HCT116 (cell line): ENCODE measurements around the gene GZMA. TPM values are rescaled to one million over a fixed set of nuclear protein-coding genes. Genes with fewer than 3 reads are reported as not detected.
"Not testable (repeated sequence)": the region's sequence is repeated elsewhere in the genome, so short reads cannot be mapped to it uniquely, and the experiment has no call there.

ENCODE experiments used
- ATAC-seq: fragments of 200-7000 bp; cut with Tn5 transposase; 2 replicates; pipeline ENCODE4 v1.9.1; 2020; ENCODE audit warnings: mild to moderate bottlenecking, moderate library complexity
- BruUV-seq: library from RNA; stranded (reverse); fragments of 400-500 nt; replicated peaks from 2 replicates; lab custom pipeline; 2021; lab: Mats Ljungman, UMichigan
- CTCF ChIA-PET: fragments of 300-600 bp; sonication (Branson Sonifier 250); formaldehyde crosslinking; loops from one replicate; lab custom pipeline; 2021; ENCODE audit warnings: antibody characterized with exemption; lab: Charles Lee
- POLR2A ChIA-PET: fragments of 300-600, 350-600 bp; sonication (Branson Sonifier 250); formaldehyde crosslinking; loops from one replicate; lab custom pipeline; 2021; ENCODE audit warnings: antibody characterized with exemption; lab: Charles Lee
- RAD21 ChIA-PET, 2 experiments: fragments of 300-600 bp; sonication (Branson Sonifier 250); formaldehyde crosslinking; loops; one replicate each; lab custom pipeline; 2023; ENCODE audit warnings: low total read pairs in 2 of 2; ENCODE audit not compliant: uncharacterized antibody in 2 of 2, unreplicated experiment in 2 of 2, low non-redundant PET in 1 of 2; lab: Charles Lee
- DNase-seq: peaks from one replicate; pipeline ENCODE4 v3.0.0-alpha.2; 2010; ENCODE audit warnings: low read depth, low spot score
- H2AFZ ChIP-seq: fragments of 200-600 bp; shearing (Covaris generic), sonication (generic); 2 replicates; pipeline ENCODE4 v1.6.1; 2017; ENCODE audit warnings: low read depth, mixed run types, mixed read lengths, antibody characterized with exemption, low read length; ENCODE audit not compliant: poor library complexity, severe bottlenecking
- H3K27ac ChIP-seq: 2 replicates; pipeline ENCODE4 v1.5.1; 2012; ENCODE audit warnings: low read depth, low read length
- H3K27me3 ChIP-seq: fragments of 200-600 bp; sonication (generic); 2 replicates; pipeline ENCODE4 v1.6.1; 2016; ENCODE audit warnings: mixed run types, low read length, mixed read lengths; ENCODE audit not compliant: insufficient read depth
- H3K36me3 ChIP-seq, 2 experiments: fragments of 200-500 bp in 1 of 2; fragments of 200-600 bp in 1 of 2; sonication (Bioruptor generic) in 1 of 2; sonication (generic) in 1 of 2; 2 replicates each; pipeline versions ENCODE4 v1.5.1 to v1.6.1; 2014 to 2016; ENCODE audit warnings: low read length in 2 of 2, inconsistent platforms in 1 of 2, mixed read lengths in 1 of 2, mixed run types in 1 of 2; ENCODE audit not compliant: insufficient read depth in 2 of 2, control insufficient read depth in 1 of 2
- H3K4me1 ChIP-seq, 2 experiments: fragments of 200-600 bp in 1 of 2; sonication (generic) in 1 of 2; 2 replicates each; pipeline versions ENCODE4 v1.5.1 to v1.6.1; 2012 to 2017; ENCODE audit warnings: low read length in 2 of 2, inconsistent platforms in 1 of 2, mild to moderate bottlenecking in 1 of 2, mixed read lengths in 1 of 2, mixed run types in 1 of 2, moderate library complexity in 1 of 2; ENCODE audit not compliant: insufficient read depth in 2 of 2, control insufficient read depth in 1 of 2
- H3K4me2 ChIP-seq: fragments of 200-600 bp; sonication (generic); 2 replicates; pipeline ENCODE4 v1.6.1; 2017; ENCODE audit warnings: mixed run types, low read length, mixed read lengths
- H3K4me3 ChIP-seq, 2 experiments: fragments of 200-600 bp in 1 of 2; sonication (generic) in 1 of 2; replicated peaks in 1 of 2; 2 replicates each; pipeline ENCODE4 v1.5.1; 2011 to 2016; ENCODE audit warnings: low read length in 2 of 2, control low read depth in 1 of 2, low read depth in 1 of 2, mild to moderate bottlenecking in 1 of 2, mixed read lengths in 1 of 2, mixed run types in 1 of 2
- H3K79me2 ChIP-seq: fragments of 200-600 bp; sonication (generic); 2 replicates; pipeline ENCODE4 v1.6.1; 2017; ENCODE audit warnings: mild to moderate bottlenecking, mixed run types, low read length, moderate library complexity, mixed read lengths; ENCODE audit not compliant: insufficient read depth
- H3K9ac ChIP-seq: fragments of 200-600 bp; sonication (generic); 2 replicates; pipeline ENCODE4 v1.6.1; 2016; ENCODE audit warnings: low read length, mixed read lengths
- H3K9me2 ChIP-seq: fragments of 200-600 bp; sonication (generic), shearing (Covaris generic); 2 replicates; pipeline ENCODE4 v1.6.1; 2017; ENCODE audit warnings: mixed run types, mild to moderate bottlenecking, moderate library complexity; ENCODE audit not compliant: insufficient read depth
- H3K9me3 ChIP-seq, 2 experiments: fragments of 200-500 bp in 1 of 2; fragments of 200-600 bp in 1 of 2; sonication (Bioruptor generic) in 1 of 2; sonication (generic) in 1 of 2; 2 replicates each; pipeline ENCODE4 v1.6.1; 2014 to 2017; ENCODE audit warnings: low read length in 2 of 2, mixed read lengths in 2 of 2, inconsistent platforms in 1 of 2, low read depth in 1 of 2, mild to moderate bottlenecking in 1 of 2, mixed run types in 1 of 2, moderate library complexity in 1 of 2; ENCODE audit not compliant: control insufficient read depth in 1 of 2, insufficient read depth in 1 of 2
- H4K20me1 ChIP-seq: fragments of 200-600 bp; sonication (generic), shearing (Covaris generic); 2 replicates; pipeline ENCODE4 v1.6.1; 2017; ENCODE audit warnings: mixed run types, mild to moderate bottlenecking, moderate library complexity; ENCODE audit not compliant: insufficient read depth
- CBX3 ChIP-seq: IDR thresholded peaks from 2 replicates; pipeline ENCODE4 v1.6.1; 2012; ENCODE audit warnings: low read depth
- CTCF ChIP-seq, 3 experiments: fragments of 200-600 bp in 1 of 3; sonication (generic) in 1 of 3; IDR thresholded peaks in 2 of 3; conservative IDR thresholded peaks in 1 of 3; 2 replicates each; pipeline ENCODE4 v1.5.1; 2012 to 2017; ENCODE audit warnings: low read depth in 2 of 3, low read length in 2 of 3, antibody characterized with exemption in 1 of 3, borderline replicate concordance in 1 of 3, control low read depth in 1 of 3, mild to moderate bottlenecking in 1 of 3, mixed read lengths in 1 of 3, mixed run types in 1 of 3, moderate library complexity in 1 of 3; ENCODE audit not compliant: insufficient read depth in 1 of 3
- ELF1 ChIP-seq: IDR thresholded peaks from 2 replicates; pipeline ENCODE4 v1.6.1; 2012; ENCODE audit warnings: low read depth, borderline replicate concordance
- EZH2phosphoT487 ChIP-seq: fragments of 200-600 bp; IDR thresholded peaks from 2 replicates; pipeline ENCODE4 v1.6.1; 2018; ENCODE audit warnings: antibody characterized with exemption, borderline replicate concordance
- RAD21 ChIP-seq: IDR thresholded peaks from 2 replicates; pipeline ENCODE4 v1.6.1; 2012; ENCODE audit warnings: low read depth, mild to moderate bottlenecking
- SIN3A ChIP-seq: IDR thresholded peaks from 2 replicates; pipeline ENCODE4 v1.6.1; 2012; ENCODE audit warnings: low read depth
- SRF ChIP-seq: IDR thresholded peaks from 2 replicates; pipeline ENCODE4 v1.6.1; 2012; ENCODE audit warnings: low read depth
- ZBTB33 ChIP-seq: IDR thresholded peaks from 2 replicates; pipeline ENCODE4 v1.6.1; 2011; ENCODE audit warnings: mild to moderate bottlenecking, low read length, moderate library complexity; ENCODE audit not compliant: insufficient replicate concordance; ENCODE audit errors: extremely low read depth
- ZNF274 ChIP-seq: fragments of 200-500 bp; sonication (Bioruptor generic); IDR thresholded peaks from 2 replicates; pipeline ENCODE4 v1.6.1; 2014; ENCODE audit warnings: mild to moderate bottlenecking, low read depth, low read length, inconsistent platforms
- intact Hi-C: fragments of 100-400 bp; cut with micrococcal nuclease; formaldehyde crosslinking; loops from 2 replicates; pipeline ENCODE4 v1.10.0; 2022
- total RNA-seq: library from RNA; stranded (reverse); gene quantifications from one replicate; pipeline ENCODE4 v1.2.1, GENCODE V29; 2021; ENCODE audit not compliant: unreplicated experiment
- TF ChIP-seq, protein P1 (sequence below): IDR thresholded peaks from 2 replicates; pipeline ENCODE4 v1.6.1; 2012

The GZMA gene
- total RNA-seq, 1 experiment from 2014 or later: not detected

GRCh38 chr5:55101148-55101547, 1.3 kb upstream of the GZMA start:
- H3K9ac ChIP-seq, RAD21 ChIA-PET, BruUV-seq, ATAC-seq, H3K4me3 ChIP-seq, POLR2A ChIA-PET, H3K4me1 ChIP-seq, H4K20me1 ChIP-seq, H3K4me2 ChIP-seq, H3K27ac ChIP-seq, CTCF ChIA-PET, H3K9me3 ChIP-seq, H3K79me2 ChIP-seq, intact Hi-C loops, H3K36me3 ChIP-seq, H3K9me2 ChIP-seq, H2AFZ ChIP-seq, DNase-seq: not testable (repeated sequence)
- peaks cover 18% of the 10 kb centered on the region; the same call in 1 of the 2 replicates for H3K27me3 ChIP-seq

- POLR2A ChIA-PET: no interaction called here
- Histone ChIP-seq H3K9me3 (no peaks in the 10 kb centered on the region), H3K27ac (no peak overlapping the region), H3K36me3 (no peaks in the 10 kb centered on the region), H2AFZ (no peak overlapping the region), H3K79me2 (no peaks in the 10 kb centered on the region), H4K20me1 (no peaks in the 10 kb centered on the region), H3K27me3 (peaks cover 14% of the 10 kb centered on the region; the same call in 1 of the 2 replicates), H3K9ac (no peak overlapping the region), H3K4me2 (no peak overlapping the region), H3K4me1 (no peaks in the 10 kb centered on the region), H3K4me3 (no peak overlapping the region), H3K9me2 (no peaks in the 10 kb centered on the region)
- RAD21 ChIA-PET: no interaction called here
- intact Hi-C loops: no loop called here
- TF ChIP-seq ZNF274: no peak
- no peak for TF ChIP-seq CTCF (IDR thresholded peaks at IDR 0.05 in 2 of 3, conservative IDR thresholded peaks at IDR 0.05 in 1 of 3; ENCODE audit: borderline replicate concordance in 1 of 3, insufficient read depth in 1 of 3, low read depth in 2 of 3, low read length in 2 of 3)
- no peak for TF ChIP-seq ZBTB33
- TF ChIP-seq SIN3A: no peak
- no peak for TF ChIP-seq SRF
- TF ChIP-seq CBX3: no peak
- no peak for TF ChIP-seq ELF1
- TF ChIP-seq EZH2phosphoT487: no peak
- TF ChIP-seq RAD21: no peak
- TF ChIP-seq, protein P1, sequence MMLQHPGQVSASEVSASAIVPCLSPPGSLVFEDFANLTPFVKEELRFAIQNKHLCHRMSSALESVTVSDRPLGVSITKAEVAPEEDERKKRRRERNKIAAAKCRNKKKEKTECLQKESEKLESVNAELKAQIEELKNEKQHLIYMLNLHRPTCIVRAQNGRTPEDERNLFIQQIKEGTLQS: no peak
- no peak for ATAC-seq
- BruUV-seq: no TSS peak
- DNase-seq: no peak
- CTCF ChIA-PET: no interaction called here
Observed at GRCh38 chr5:55101556-55102276, 730 bp upstream of the GZMA start.
